H9 (cell line): Measurements from ENCODE around the gene PLXNC1. TPM values are rescaled to one million over a fixed set of nuclear protein-coding genes. Genes with fewer than 3 reads are reported as not detected.
A peak's percentile ranks its signal among the peaks of the same experiment; 100 is the strongest.

Source experiments
- DNase-seq: peaks from one replicate; pipeline ENCODE4 v3.0.0-alpha.2; 2017
- H2AFZ ChIP-seq: one replicate; pipeline ENCODE4 v1.6.1; 2013; ENCODE audit warnings: mild to moderate bottlenecking, low read length, control low read depth, moderate library complexity
- H2AK5ac ChIP-seq: 2 replicates; pipeline ENCODE4 v1.6.1; 2013; ENCODE audit warnings: low read length, control low read depth, mixed read lengths; ENCODE audit not compliant: insufficient read length
- H2BK120ac ChIP-seq: one replicate; pipeline ENCODE4 v1.6.1; 2013; ENCODE audit warnings: low read depth, mild to moderate bottlenecking, low read length, control low read depth, inconsistent platforms; ENCODE audit not compliant: poor library complexity, severe bottlenecking
- H2BK12ac ChIP-seq: 2 replicates; pipeline ENCODE4 v1.6.1; 2013; ENCODE audit warnings: low read length, control low read depth, mixed read lengths, low read depth; ENCODE audit not compliant: insufficient read length
- H2BK15ac ChIP-seq: 2 replicates; pipeline ENCODE4 v1.6.1; 2013; ENCODE audit warnings: low read depth, low read length, control low read depth
- H2BK20ac ChIP-seq: one replicate; pipeline ENCODE4 v1.6.1; 2013; ENCODE audit warnings: low read depth, mild to moderate bottlenecking, low read length, control low read depth, inconsistent platforms; ENCODE audit not compliant: poor library complexity, severe bottlenecking
- H2BK5ac ChIP-seq: 2 replicates; pipeline ENCODE4 v1.6.1; 2013; ENCODE audit warnings: low read length, control low read depth, mixed read lengths; ENCODE audit not compliant: insufficient read length
- H3K14ac ChIP-seq: 2 replicates; pipeline ENCODE4 v1.6.1; 2013; ENCODE audit warnings: low read length, control low read depth; ENCODE audit not compliant: insufficient read depth
- H3K18ac ChIP-seq: 2 replicates; pipeline ENCODE4 v1.6.1; 2013; ENCODE audit warnings: low read depth, mild to moderate bottlenecking, mixed read lengths, low read length, control low read depth; ENCODE audit not compliant: insufficient read length
- H3K23ac ChIP-seq: 2 replicates; pipeline ENCODE4 v1.6.1; 2013; ENCODE audit warnings: low read length, control low read depth, mixed read lengths, low read depth; ENCODE audit not compliant: insufficient read length
- H3K23me2 ChIP-seq: 2 replicates; pipeline ENCODE4 v1.6.1; 2013; ENCODE audit warnings: low read depth, mild to moderate bottlenecking, mixed read lengths, low read length, control low read depth; ENCODE audit not compliant: insufficient read length, poor library complexity, severe bottlenecking
- H3K27ac ChIP-seq: 2 replicates; pipeline ENCODE4 v1.5.1; 2013; ENCODE audit warnings: low read length, control low read depth, mixed read lengths, low read depth; ENCODE audit not compliant: insufficient read length
- H3K27me3 ChIP-seq: 2 replicates; pipeline ENCODE4 v1.6.1; 2013; ENCODE audit warnings: low read length, control low read depth, inconsistent platforms; ENCODE audit not compliant: insufficient read depth
- H3K4ac ChIP-seq: 2 replicates; pipeline ENCODE4 v1.6.1; 2013; ENCODE audit warnings: low read depth, mild to moderate bottlenecking, control low read depth, inconsistent platforms, low read length, moderate library complexity
- H3K4me1 ChIP-seq: 2 replicates; pipeline ENCODE4 v1.6.1; 2013; ENCODE audit warnings: low read length, control low read depth, inconsistent platforms; ENCODE audit not compliant: insufficient read depth
- H3K4me2 ChIP-seq: 2 replicates; pipeline ENCODE4 v1.6.1; 2013; ENCODE audit warnings: low read length, control low read depth, mixed read lengths; ENCODE audit not compliant: insufficient read length, insufficient read depth
- H3K56ac ChIP-seq: 2 replicates; pipeline ENCODE4 v1.6.1; 2013; ENCODE audit warnings: low read depth, mild to moderate bottlenecking, mixed read lengths, low read length, control low read depth; ENCODE audit not compliant: insufficient read length
- H3K79me1 ChIP-seq: 2 replicates; pipeline ENCODE4 v1.6.1; 2013; ENCODE audit warnings: low read depth, mild to moderate bottlenecking, moderate library complexity, low read length, control low read depth, inconsistent platforms; ENCODE audit not compliant: insufficient read depth, poor library complexity, severe bottlenecking
- H3K79me2 ChIP-seq: 2 replicates; pipeline ENCODE4 v1.6.1; 2013; ENCODE audit warnings: low read length, control low read depth, inconsistent platforms; ENCODE audit not compliant: insufficient read depth
- H3K9ac ChIP-seq: 2 replicates; pipeline ENCODE4 v1.6.1; 2013; ENCODE audit warnings: low read length, control low read depth, mixed read lengths; ENCODE audit not compliant: insufficient read length; ENCODE audit errors: extremely low read depth
- H3K9me3 ChIP-seq: one replicate; pipeline ENCODE4 v1.6.1; 2013; ENCODE audit warnings: low read depth, low read length, inconsistent platforms; ENCODE audit not compliant: control insufficient read depth
- H3T11ph ChIP-seq: one replicate; pipeline ENCODE4 v1.6.1; 2013; ENCODE audit warnings: mild to moderate bottlenecking, low read length, control low read depth, inconsistent platforms
- H4K20me1 ChIP-seq: one replicate; pipeline ENCODE4 v1.6.1; 2013; ENCODE audit not compliant: control insufficient read depth, insufficient read length, insufficient read depth
- H4K5ac ChIP-seq: 2 replicates; pipeline ENCODE4 v1.6.1; 2013; ENCODE audit warnings: low read depth, mild to moderate bottlenecking, mixed read lengths, low read length, control low read depth; ENCODE audit not compliant: insufficient read length
- H4K8ac ChIP-seq: replicated peaks from 2 replicates; pipeline ENCODE4 v1.6.1; 2013; ENCODE audit warnings: low read length, control low read depth, mixed read lengths, low read depth; ENCODE audit not compliant: insufficient read length
- H4K91ac ChIP-seq: 2 replicates; pipeline ENCODE4 v1.6.1; 2013; ENCODE audit warnings: low read depth, mild to moderate bottlenecking, moderate library complexity, mixed read lengths, low read length, control low read depth; ENCODE audit not compliant: insufficient read length
- H3K27ac Mint-ChIP-seq, 3 experiments: 2 replicates in 2 of 3; 3 replicates in 1 of 3; pipeline ENCODE4 v1.8.0; 2020 to 2021; ENCODE audit warnings: mixed read lengths in 3 of 3, mild to moderate bottlenecking in 1 of 3, moderate library complexity in 1 of 3
- H3K27me3 Mint-ChIP-seq: 2 replicates; pipeline ENCODE4 v1.8.0; 2021; ENCODE audit warnings: low read depth, mild to moderate bottlenecking, moderate library complexity, mixed read lengths
- H3K36me3 Mint-ChIP-seq, 3 experiments: 2 replicates in 2 of 3; 3 replicates in 1 of 3; pipeline ENCODE4 v1.8.0; 2020 to 2021; ENCODE audit warnings: low read depth in 3 of 3, mixed read lengths in 3 of 3; ENCODE audit not compliant: insufficient read depth in 1 of 3
- H3K4me1 Mint-ChIP-seq, 2 experiments: 2 replicates each; pipeline ENCODE4 v1.8.0; 2020; ENCODE audit warnings: mixed read lengths in 2 of 2
- H3K4me3 Mint-ChIP-seq, 2 experiments: 2 replicates in 1 of 2; 3 replicates in 1 of 2; pipeline ENCODE4 v1.8.0; 2020 to 2021; ENCODE audit warnings: mild to moderate bottlenecking in 2 of 2, mixed read lengths in 2 of 2, moderate library complexity in 1 of 2
- H3K9me3 Mint-ChIP-seq, 2 experiments: 2 replicates in 1 of 2; 3 replicates in 1 of 2; pipeline ENCODE4 v1.8.0; 2020; ENCODE audit warnings: mild to moderate bottlenecking in 2 of 2, mixed read lengths in 2 of 2, moderate library complexity in 1 of 2
- WGBS: extraction: QIAGEN DNeasy Blood & Tissue Kit; methylation state at CpG from one replicate; pipeline ENCODE4 v1.1.7; 2013; ENCODE audit warnings: missing lambda C conversion rate, low lambda C conversion rate, mixed read lengths; ENCODE audit not compliant: insufficient read length; ENCODE audit errors: extremely low coverage; 5-methylcytosine and 5-hydroxymethylcytosine counted together
- total RNA-seq: library from RNA; stranded (reverse); gene quantifications from 2 replicates; pipeline ENCODE4 v1.2.1, GENCODE V29; 2021
- TF ChIP-seq, protein P1 (sequence below): fragments of 200-600 bp; sonication (generic); conservative IDR thresholded peaks from 3 replicates; pipeline ENCODE4 v1.8.0; 2021; ENCODE audit warnings: antibody characterized with exemption, mild to moderate bottlenecking

The PLXNC1 gene
- total RNA-seq, 1 experiment from 2014 or later: 1.2 TPM

DNA sequence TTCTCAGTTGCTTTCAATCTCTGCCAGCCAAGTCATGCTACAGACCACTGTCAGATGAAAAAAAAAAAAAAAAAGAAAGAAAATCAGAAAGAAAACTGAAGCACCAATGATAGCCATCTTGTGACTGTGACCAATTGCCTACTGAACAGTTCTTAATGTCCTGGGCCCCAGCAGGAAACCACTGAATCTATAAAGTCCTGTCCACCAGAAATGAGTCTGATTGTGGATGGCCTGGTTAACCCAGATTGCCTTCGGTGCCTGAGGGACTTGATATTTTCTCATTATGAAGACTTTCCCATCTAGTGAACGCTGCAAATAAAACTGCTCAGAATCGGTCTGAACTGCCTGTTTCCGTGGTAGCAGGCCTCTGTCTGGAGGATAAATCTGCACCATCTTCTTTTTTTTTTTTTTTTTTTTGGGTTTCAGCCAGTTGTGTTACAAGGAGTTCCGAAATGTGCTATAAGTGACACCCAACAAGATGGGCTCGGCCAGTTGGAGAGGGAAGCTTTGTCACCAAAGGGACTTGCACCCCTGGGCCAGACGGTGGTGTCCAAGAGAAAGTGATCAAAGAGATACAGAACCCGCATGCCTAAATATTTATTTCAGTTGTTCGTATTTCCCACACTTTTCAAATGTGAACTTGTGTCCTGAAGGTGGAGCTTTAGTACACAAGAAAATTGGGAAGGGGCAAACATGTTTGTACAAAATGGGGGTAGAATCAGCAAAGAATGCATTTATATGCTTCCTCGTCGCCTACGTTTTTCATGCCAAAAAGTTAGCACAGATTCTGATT, 3.0 kb upstream of the PLXNC1 start:
- Histone ChIP-seq H2BK12ac (no peak overlapping the region), H2AK5ac (no peak overlapping the region), H3K79me2 (no peaks in the 10 kb centered on the region), H2BK20ac (no peak overlapping the region), H3K27ac (no peak overlapping the region), H3T11ph (no peak overlapping the region), H3K4me1 (no peaks in the 10 kb centered on the region), H2BK15ac (no peak overlapping the region), H3K23ac (no peak overlapping the region), H4K20me1 (no peaks in the 10 kb centered on the region), H3K79me1 (no peaks in the 10 kb centered on the region), H4K8ac (no peak overlapping the region), H3K9me3 (no peaks in the 10 kb centered on the region), H3K4ac (no peak overlapping the region), H3K9ac (no peak overlapping the region), H2BK120ac (no peak overlapping the region), H3K18ac (no peak overlapping the region), H3K4me2 (no peak overlapping the region), H2BK5ac (no peak overlapping the region), H3K14ac (no peak overlapping the region), H4K91ac (no peak overlapping the region), H3K56ac (no peak overlapping the region), H3K27me3 (peaks cover 27% of the 10 kb centered on the region), H4K5ac (no peak overlapping the region), H2AFZ (no peak overlapping the region), H3K23me2 (peaks cover 18% of the 10 kb centered on the region)
- no peak for DNase-seq
- no CpG with 5 or more reads among the region's 12 CpGs for WGBS
- Mint-ChIP-seq H3K4me3 (no peak overlapping the region), H3K9me3 (no peaks in the 10 kb centered on the region; a peak in 1 of 5 replicates), H3K27me3 (peaks cover 89% of the 10 kb centered on the region), H3K27ac (peak overlapping the region in 1 of 3 experiments; percentile 57; a peak in 1 of 7 replicates), H3K4me1 (peaks cover 17 to 20% of the 10 kb centered on the region in 2 experiments), H3K36me3 (no peaks in the 10 kb centered on the region)
- TF ChIP-seq, protein P1, sequence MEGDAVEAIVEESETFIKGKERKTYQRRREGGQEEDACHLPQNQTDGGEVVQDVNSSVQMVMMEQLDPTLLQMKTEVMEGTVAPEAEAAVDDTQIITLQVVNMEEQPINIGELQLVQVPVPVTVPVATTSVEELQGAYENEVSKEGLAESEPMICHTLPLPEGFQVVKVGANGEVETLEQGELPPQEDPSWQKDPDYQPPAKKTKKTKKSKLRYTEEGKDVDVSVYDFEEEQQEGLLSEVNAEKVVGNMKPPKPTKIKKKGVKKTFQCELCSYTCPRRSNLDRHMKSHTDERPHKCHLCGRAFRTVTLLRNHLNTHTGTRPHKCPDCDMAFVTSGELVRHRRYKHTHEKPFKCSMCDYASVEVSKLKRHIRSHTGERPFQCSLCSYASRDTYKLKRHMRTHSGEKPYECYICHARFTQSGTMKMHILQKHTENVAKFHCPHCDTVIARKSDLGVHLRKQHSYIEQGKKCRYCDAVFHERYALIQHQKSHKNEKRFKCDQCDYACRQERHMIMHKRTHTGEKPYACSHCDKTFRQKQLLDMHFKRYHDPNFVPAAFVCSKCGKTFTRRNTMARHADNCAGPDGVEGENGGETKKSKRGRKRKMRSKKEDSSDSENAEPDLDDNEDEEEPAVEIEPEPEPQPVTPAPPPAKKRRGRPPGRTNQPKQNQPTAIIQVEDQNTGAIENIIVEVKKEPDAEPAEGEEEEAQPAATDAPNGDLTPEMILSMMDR: peak; percentile 37; the same call in 1 of the 3 replicates
